H1 (cell line): ENCODE results near the gene FSCN2. TPM values are rescaled to one million over a fixed set of nuclear protein-coding genes. Genes with fewer than 3 reads are reported as not detected.

Source experiments
- CTCF ChIA-PET: fragments of 300-600 bp; sonication (Branson Sonifier 250); formaldehyde crosslinking; loops from one replicate; lab custom pipeline; 2021; ENCODE audit not compliant: partially characterized antibody; lab: Charles Lee
- POLR2A ChIA-PET: fragments of 300-600 bp; sonication (Branson Sonifier 250); formaldehyde crosslinking; loops from one replicate; lab custom pipeline; 2021; ENCODE audit warnings: inconsistent platforms; ENCODE audit not compliant: partially characterized antibody; lab: Charles Lee
- DNase-seq, 2 experiments: peaks; one replicate each; pipeline versions ENCODE4 v3.0.0 to v3.0.0-alpha.2; 2010 to 2022; ENCODE audit warnings: low spot score in 2 of 2, low read depth in 1 of 2, mixed read lengths in 1 of 2
- FAIRE-seq: peaks from 2 replicates; lab custom pipeline; 2011; peaks lifted over from hg19 to GRCh38; lab: Jason Lieb, UNC
- H2AFZ ChIP-seq: 2 replicates; pipeline ENCODE4 v1.8.1; 2012; ENCODE audit warnings: low read length, inconsistent platforms
- H2AK5ac ChIP-seq: 2 replicates; pipeline ENCODE4 v1.6.1; 2013; ENCODE audit warnings: low read depth, low read length
- H2BK120ac ChIP-seq: replicated peaks from 2 replicates; pipeline ENCODE3; 2013; ENCODE audit warnings: low read depth, low read length, inconsistent platforms
- H2BK12ac ChIP-seq: 2 replicates; pipeline ENCODE4 v1.6.1; 2013; ENCODE audit warnings: low read depth, low read length
- H2BK15ac ChIP-seq: 2 replicates; pipeline ENCODE4 v1.6.1; 2013; ENCODE audit warnings: low read length
- H2BK20ac ChIP-seq: 2 replicates; pipeline ENCODE4 v1.6.1; 2013; ENCODE audit warnings: low read length
- H2BK5ac ChIP-seq: 2 replicates; pipeline ENCODE4 v1.6.1; 2013; ENCODE audit warnings: low read depth, low read length
- H3K14ac ChIP-seq: 2 replicates; pipeline ENCODE4 v1.6.1; 2013; ENCODE audit warnings: inconsistent platforms; ENCODE audit not compliant: insufficient read length
- H3K18ac ChIP-seq: 2 replicates; pipeline ENCODE4 v1.6.1; 2013; ENCODE audit warnings: low read length; ENCODE audit errors: extremely low read depth
- H3K23ac ChIP-seq: 2 replicates; pipeline ENCODE4 v1.6.1; 2013; ENCODE audit warnings: inconsistent platforms; ENCODE audit not compliant: insufficient read length
- H3K23me2 ChIP-seq: 2 replicates; pipeline ENCODE4 v1.6.1; 2013; ENCODE audit warnings: low read depth, low read length
- H3K27ac ChIP-seq: 2 replicates; pipeline ENCODE4 v1.6.1; 2011; ENCODE audit warnings: low read depth, low read length, inconsistent platforms
- H3K27me3 ChIP-seq, 4 experiments: replicated peaks in 1 of 4; 1 replicate in 1 of 4; 2 replicates in 3 of 4; pipeline versions ENCODE4 v1.6.1 to v1.8.1; 2011 to 2013; ENCODE audit warnings: low read length in 3 of 4, mild to moderate bottlenecking in 3 of 4, inconsistent platforms in 2 of 4, mixed read lengths in 2 of 4, moderate library complexity in 1 of 4; ENCODE audit not compliant: control insufficient read depth in 3 of 4, insufficient read depth in 3 of 4; ENCODE audit errors: extremely low read depth in 1 of 4
- H3K36me3 ChIP-seq, 4 experiments: 2 replicates each; pipeline versions ENCODE4 v1.6.1 to v1.8.1; 2011 to 2013; ENCODE audit warnings: mild to moderate bottlenecking in 4 of 4, low read length in 3 of 4, moderate library complexity in 2 of 4, control low read depth in 1 of 4, inconsistent platforms in 1 of 4; ENCODE audit not compliant: insufficient read depth in 4 of 4, control insufficient read depth in 2 of 4
- H3K4ac ChIP-seq: replicated peaks from 2 replicates; pipeline ENCODE3; 2013; ENCODE audit warnings: low read length, low read depth, mixed read lengths, inconsistent platforms; ENCODE audit not compliant: insufficient read length
- H3K4me1 ChIP-seq, 4 experiments: replicated peaks in 1 of 4; 1 replicate in 1 of 4; 2 replicates in 3 of 4; pipeline versions ENCODE4 v1.6.1 to v1.8.1; 2011 to 2013; ENCODE audit warnings: low read length in 3 of 4, inconsistent platforms in 2 of 4, mixed read lengths in 1 of 4; ENCODE audit not compliant: insufficient read depth in 4 of 4, control insufficient read depth in 3 of 4
- H3K4me2 ChIP-seq, 2 experiments: 2 replicates each; pipeline versions ENCODE4 v1.6.1 to v1.8.1; 2011 to 2013; ENCODE audit warnings: low read depth in 2 of 2, low read length in 2 of 2, control low read depth in 1 of 2, inconsistent platforms in 1 of 2, mild to moderate bottlenecking in 1 of 2; ENCODE audit not compliant: insufficient read depth in 1 of 2
- H3K4me3 ChIP-seq, 4 experiments: fragments of 200-600, 300-600 bp in 1 of 4; sonication (generic), shearing (Covaris generic), sonication (Bioruptor Twin) in 1 of 4; 2 replicates each; pipeline versions ENCODE4 v1.5.1 to v1.8.1; 2011 to 2016; ENCODE audit warnings: low read length in 4 of 4, low read depth in 3 of 4, control low read depth in 2 of 4, inconsistent platforms in 2 of 4, mild to moderate bottlenecking in 2 of 4, mixed read lengths in 1 of 4, moderate library complexity in 1 of 4; ENCODE audit not compliant: insufficient read depth in 2 of 4; ENCODE audit errors: extremely low read depth in 1 of 4
- H3K56ac ChIP-seq: replicated peaks from 2 replicates; pipeline ENCODE3; 2013; ENCODE audit warnings: low read depth, mild to moderate bottlenecking, mixed read lengths, low read length, inconsistent platforms; ENCODE audit not compliant: insufficient read length
- H3K79me1 ChIP-seq: 2 replicates; pipeline ENCODE4 v1.6.1; 2013; ENCODE audit warnings: low read depth, low read length, control low read depth
- H3K79me2 ChIP-seq, 2 experiments: 2 replicates each; pipeline versions ENCODE4 v1.6.1 to v1.8.1; 2012 to 2013; ENCODE audit warnings: low read length in 2 of 2, mild to moderate bottlenecking in 2 of 2, inconsistent platforms in 1 of 2; ENCODE audit not compliant: insufficient read depth in 2 of 2, control insufficient read depth in 1 of 2
- H3K9ac ChIP-seq, 4 experiments: replicated peaks in 1 of 4; 1 replicate in 1 of 4; 2 replicates in 3 of 4; pipeline versions ENCODE4 v1.6.1 to v1.8.1; 2011 to 2013; ENCODE audit warnings: low read depth in 3 of 4, low read length in 3 of 4, control low read depth in 2 of 4, mild to moderate bottlenecking in 2 of 4, moderate library complexity in 2 of 4, inconsistent platforms in 1 of 4; ENCODE audit errors: extremely low read depth in 1 of 4
- H3K9me3 ChIP-seq, 2 experiments: 2 replicates each; pipeline versions ENCODE4 v1.6.1 to v1.8.1; 2012 to 2013; ENCODE audit warnings: mild to moderate bottlenecking in 2 of 2, moderate library complexity in 2 of 2, control low read depth in 1 of 2, inconsistent platforms in 1 of 2, low read depth in 1 of 2, low read length in 1 of 2, mixed read lengths in 1 of 2; ENCODE audit not compliant: insufficient read depth in 2 of 2
- H4K20me1 ChIP-seq, 2 experiments: replicated peaks in 1 of 2; 2 replicates each; pipeline versions ENCODE3 to v1.8.1; 2011 to 2013; ENCODE audit warnings: inconsistent platforms in 2 of 2, low read length in 2 of 2, mild to moderate bottlenecking in 1 of 2; ENCODE audit not compliant: insufficient read depth in 2 of 2, control insufficient read depth in 1 of 2
- H4K5ac ChIP-seq: 2 replicates; pipeline ENCODE4 v1.6.1; 2013; ENCODE audit warnings: low read length, low read depth, mixed read lengths, inconsistent platforms; ENCODE audit not compliant: insufficient read length
- H4K8ac ChIP-seq: 2 replicates; pipeline ENCODE4 v1.8.0; 2013; ENCODE audit warnings: mild to moderate bottlenecking, moderate library complexity, low read length, inconsistent platforms; ENCODE audit not compliant: insufficient read depth; ENCODE audit errors: extremely low read depth
- H4K91ac ChIP-seq: replicated peaks from 2 replicates; pipeline ENCODE3; 2013; ENCODE audit warnings: low read length, mixed read lengths, inconsistent platforms; ENCODE audit not compliant: insufficient read length
- BACH1 ChIP-seq: IDR thresholded peaks from 2 replicates; pipeline ENCODE4 v1.6.1; 2012; ENCODE audit warnings: low read length, improper control_type of control experiment
- BCL11A ChIP-seq, 2 experiments: IDR thresholded peaks; one replicate each; pipeline ENCODE4 v1.6.1; 2011; ENCODE audit warnings: low read depth in 2 of 2, low read length in 2 of 2, mild to moderate bottlenecking in 2 of 2
- CBX8 ChIP-seq: fragments of 300-800, 300-1000 bp; sonication (generic); IDR thresholded peaks from 2 replicates; pipeline ENCODE4 v1.7.1; 2016; ENCODE audit warnings: low read depth, low read length, borderline replicate concordance
- CHD1 ChIP-seq: IDR thresholded peaks from 2 replicates; pipeline ENCODE4 v1.6.1; 2012; ENCODE audit warnings: low read depth, low read length, improper control_type of control experiment
- E2F6 ChIP-seq: IDR thresholded peaks from 2 replicates; pipeline ENCODE4 v1.6.1; 2012; ENCODE audit warnings: inconsistent platforms
- HDAC2 ChIP-seq, 2 experiments: fragments of 300-600 bp in 1 of 2; sonication (generic) in 1 of 2; IDR thresholded peaks; 2 replicates each; pipeline ENCODE4 v1.6.1; 2011 to 2012; ENCODE audit warnings: low read depth in 2 of 2, low read length in 2 of 2, mild to moderate bottlenecking in 2 of 2, moderate library complexity in 2 of 2, borderline replicate concordance in 1 of 2, inconsistent platforms in 1 of 2
- SP1 ChIP-seq: IDR thresholded peaks from 2 replicates; pipeline ENCODE4 v1.6.1; 2011; ENCODE audit warnings: low read depth, low read length
- TCF12 ChIP-seq: IDR thresholded peaks from 2 replicates; pipeline ENCODE4 v1.6.1; 2011; ENCODE audit warnings: low read depth, mild to moderate bottlenecking, low read length
- YY1 ChIP-seq: IDR thresholded peaks from 2 replicates; pipeline ENCODE4 v1.6.1; 2011; ENCODE audit warnings: low read depth, mild to moderate bottlenecking, low read length
- WGBS, 2 experiments: shearing (Covaris generic) in 1 of 2; methylation state at CpG; one replicate each; pipeline versions ENCODE4 v1.1.6 to v1.1.7; 2013 to 2015; ENCODE audit warnings: low lambda C conversion rate in 2 of 2, mixed read lengths in 2 of 2, inconsistent platforms in 1 of 2, low coverage in 1 of 2, missing lambda C conversion rate in 1 of 2; ENCODE audit not compliant: insufficient replicate concordance in 2 of 2, insufficient coverage in 1 of 2, insufficient read length in 1 of 2; ENCODE audit errors: extremely low coverage in 1 of 2, missing lambda C conversion rate in 1 of 2; 5-methylcytosine and 5-hydroxymethylcytosine counted together
- polyA plus RNA-seq, 7 experiments: library from polyadenylated mRNA; depleted of rRNA in 3 of 7; stranded (reverse) in 5 of 7; unstranded in 2 of 7; fragments of >200 nt in 5 of 7; fragments of 200-250 nt in 2 of 7; gene quantifications; 1 replicate in 5 of 7; 2 replicates in 1 of 7; 4 replicates in 1 of 7; pipeline versions ENCODE4 v1.2.1 to v1.2.3, GENCODE V29; 2011 to 2013; ENCODE audit warnings: missing spikeins in 2 of 7, mixed read lengths in 2 of 7
- total RNA-seq: library from RNA; stranded (reverse); fragmentation: NEBNext Ultra II Directional; extraction: Animal tissue kit (Norgen Biotek cat#: 25700); gene quantifications from 2 replicates; pipeline ENCODE4 v1.2.1, GENCODE V29; 2021

Gene FSCN2
- total and polyA plus RNA-seq, 2 of the 8 experiments (the other 6 are each of a cell fraction or from before 2014, with no cell fraction given), result 0.18 to 0.30 TPM

GRCh38 chr17:81563861-81564586 lies 35.8 kb downstream of the FSCN2 start:
- H2BK5ac ChIP-seq, result no peak overlapping the region
- H3K18ac ChIP-seq, result no peak overlapping the region
- H2BK15ac ChIP-seq, result no peak overlapping the region
- ChIA-PET POLR2A (interaction anchor here (0.8 kb wide), 1 partner anchor 13 kb away, joined by 3 read pairs; no protein-coding TSS in a partner anchor), CTCF (interaction anchor here (0.7 to 1.8 kb wide), 3 partner anchors 9 to 37 kb away, joined by 3 to 4 read pairs (median 4); partner anchors contain the start of gene FAAP100)
- no peak overlapping the region for H4K8ac ChIP-seq
- TF ChIP-seq BCL11A (IDR thresholded peaks at IDR 0.05; ENCODE audit: low read depth in 2 of 2, low read length in 2 of 2) (no peak), SP1 (no peak), HDAC2 (IDR thresholded peaks at IDR 0.05; ENCODE audit: borderline replicate concordance in 1 of 2, low read depth in 2 of 2, low read length in 2 of 2) (no peak), TCF12 (no peak), CBX8 (no peak), E2F6 (no peak), CHD1 (no peak), BACH1 (no peak), YY1 (no peak)
- H3K4me2 ChIP-seq, result no peak overlapping the region
- no peak overlapping the region for H2BK120ac ChIP-seq
- no peak overlapping the region for H3K14ac ChIP-seq
- no peaks in the 10 kb centered on the region for H3K4me1 ChIP-seq
- H4K91ac ChIP-seq, result no peak overlapping the region
- H3K27ac ChIP-seq, result no peak overlapping the region
- peaks cover 0 to 4% of the 10 kb centered on the region in 2 experiments for H4K20me1 ChIP-seq
- H2BK20ac ChIP-seq, result no peak overlapping the region
- FAIRE-seq (no peak), DNase-seq (no peak)
- no peak overlapping the region for H3K4ac ChIP-seq
- H3K27me3 ChIP-seq, result no peaks in the 10 kb centered on the region
- no peak overlapping the region for H2AK5ac ChIP-seq
- H3K23ac ChIP-seq, result no peak overlapping the region
- no peak overlapping the region for H3K56ac ChIP-seq
- H4K5ac ChIP-seq, result no peak overlapping the region
- no peak overlapping the region for H2AFZ ChIP-seq
- WGBS, 2 experiments, result 92% methylated on average over 9 of the region's 10 CpGs; no CpG with 5 or more reads in 1 of the 2 experiments
- no peaks in the 10 kb centered on the region for H3K9me3 ChIP-seq
- H2BK12ac ChIP-seq, result no peak overlapping the region
- no peaks in the 10 kb centered on the region; the same call in 1 of the 2 replicates for H3K79me1 ChIP-seq
- no peak overlapping the region for H3K4me3 ChIP-seq
- H3K79me2 ChIP-seq, result no peaks in the 10 kb centered on the region
- H3K23me2 ChIP-seq, result no peaks in the 10 kb centered on the region
- no peak overlapping the region for H3K9ac ChIP-seq
- H3K36me3 ChIP-seq, result peaks cover 14 to 79% (median 35%) of the 10 kb centered on the region in 4 experiments; a peak in 7 of 8 replicates
